ENCODE data around the gene FAM229A. TPM values are rescaled to one million over a fixed set of nuclear protein-coding genes. Genes with fewer than 3 reads are reported as not detected.

The FAM229A gene
- total RNA-seq, 1 experiment from 2014 or later = 3.1 TPM

DNA sequence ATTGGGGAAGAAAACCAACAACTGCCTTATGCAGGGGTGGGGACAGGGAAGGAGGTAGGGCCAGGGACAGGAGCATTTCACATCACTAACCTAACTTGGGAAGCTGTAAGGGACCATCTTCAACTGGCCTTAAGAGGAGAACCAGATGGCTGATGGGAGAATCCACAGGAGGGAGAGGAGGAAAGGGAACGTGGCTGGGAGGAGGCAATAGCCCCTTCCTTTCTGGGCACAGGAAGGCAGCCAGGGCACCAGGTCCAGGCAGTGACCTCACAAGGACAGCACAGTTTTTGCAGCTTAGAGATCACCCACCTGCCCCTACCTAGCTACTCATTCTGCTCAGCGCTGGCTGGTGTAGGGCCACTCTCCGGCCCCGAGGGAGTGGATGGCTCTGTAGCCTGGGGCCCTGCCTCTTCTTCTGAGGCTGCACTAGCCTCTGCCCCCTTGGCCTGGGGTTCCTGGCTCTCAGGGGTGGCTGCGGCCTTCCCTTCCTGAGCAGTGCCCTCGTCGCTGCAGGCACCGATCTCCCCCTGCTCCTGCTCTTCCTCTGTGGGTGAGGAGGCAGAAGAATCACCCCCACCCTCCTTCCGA is 27.9 kb downstream of the FAM229A start:
- peak overlapping the region; percentile 89 for H3K27ac ChIP-seq (ENCODE audit: low read length)
- peak overlapping the region; percentile 99 for H3K4me2 ChIP-seq (ENCODE audit: low read depth, low read length, poor library complexity, severe bottlenecking)
- H3K27me3 ChIP-seq (ENCODE audit: low read length) = no peaks in the 10 kb centered on the region
- H4K20me1 ChIP-seq (ENCODE audit: insufficient read depth, low read depth, low read length) = peaks cover 19% of the 10 kb centered on the region
- H3K9ac ChIP-seq (ENCODE audit: low read length) = peak overlapping the region; percentile 93
- H2AFZ ChIP-seq (ENCODE audit: low read length) = no peak overlapping the region
- H3K4me3 ChIP-seq (ENCODE audit: low read length) = peak overlapping the region; percentile 98
- no peaks in the 10 kb centered on the region for H3K9me2 ChIP-seq (replicated peaks; ENCODE audit: insufficient read depth, low read length)
- peaks cover 16% of the 10 kb centered on the region for H3K79me2 ChIP-seq (ENCODE audit: low read length)
- peaks cover 56% of the 10 kb centered on the region for H3K4me1 ChIP-seq (ENCODE audit: low read length)
- peaks cover 36% of the 10 kb centered on the region for H3K36me3 ChIP-seq (ENCODE audit: insufficient read depth, low read length)
- DNase-seq = peak; percentile 65
- no peaks in the 10 kb centered on the region for H3K9me3 ChIP-seq (ENCODE audit: low read length)

DNA sequence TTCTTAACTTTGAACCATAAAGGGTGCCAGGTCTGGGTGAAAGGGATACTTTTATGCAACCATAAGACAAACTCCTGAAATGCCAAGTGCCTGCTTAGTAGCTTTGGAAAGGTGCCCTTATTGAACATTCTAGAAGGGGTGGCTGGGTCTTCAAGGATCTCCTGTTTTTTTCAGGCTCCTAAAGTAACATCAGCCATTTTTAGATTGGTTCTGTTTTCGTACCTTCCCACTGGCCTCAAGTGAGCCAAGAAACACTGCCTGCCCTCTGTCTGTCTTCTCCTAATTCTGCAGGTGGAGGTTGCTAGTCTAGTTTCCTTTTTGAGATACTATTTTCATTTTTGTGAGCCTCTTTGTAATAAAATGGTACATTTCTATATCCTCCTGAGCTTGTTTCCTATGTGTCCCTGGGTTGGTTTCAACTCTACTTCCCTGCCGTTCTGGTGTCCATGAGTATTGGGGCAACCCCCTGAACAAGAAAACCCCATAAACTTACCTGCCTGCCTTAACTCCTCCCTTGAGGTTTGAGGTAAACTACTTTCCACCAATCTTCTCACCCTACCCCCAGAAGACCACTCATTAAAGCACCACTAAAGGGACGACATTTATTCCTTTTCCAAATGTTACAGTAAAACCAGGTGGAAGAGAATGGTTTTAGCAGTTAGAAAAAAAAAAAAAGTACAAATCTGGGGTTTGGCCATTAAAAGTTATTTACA is 28.9 kb downstream of the FAM229A start:
- no peaks in the 10 kb centered on the region for H3K27me3 ChIP-seq (ENCODE audit: low read length)
- peaks cover 46% of the 10 kb centered on the region for H3K4me1 ChIP-seq (ENCODE audit: low read length)
- peak overlapping the region; percentile 93; the same call in 1 of the 2 replicates for H3K9ac ChIP-seq (ENCODE audit: low read length)
- H3K36me3 ChIP-seq (ENCODE audit: insufficient read depth, low read length) = peaks cover 37% of the 10 kb centered on the region
- peaks cover 16% of the 10 kb centered on the region for H3K79me2 ChIP-seq (ENCODE audit: low read length)
- H3K27ac ChIP-seq (ENCODE audit: low read length) = peak overlapping the region; percentile 89
- H3K4me3 ChIP-seq (ENCODE audit: low read length) = peak overlapping the region; percentile 98
- H3K9me3 ChIP-seq (ENCODE audit: low read length) = no peaks in the 10 kb centered on the region
- peak overlapping the region; percentile 99 for H3K4me2 ChIP-seq (ENCODE audit: low read depth, low read length, poor library complexity, severe bottlenecking)
- no peak overlapping the region for H2AFZ ChIP-seq (ENCODE audit: low read length)
- DNase-seq = peak; percentile 55
- H3K9me2 ChIP-seq (replicated peaks; ENCODE audit: insufficient read depth, low read length) = no peaks in the 10 kb centered on the region
- peaks cover 19% of the 10 kb centered on the region for H4K20me1 ChIP-seq (ENCODE audit: insufficient read depth, low read depth, low read length)

DNA sequence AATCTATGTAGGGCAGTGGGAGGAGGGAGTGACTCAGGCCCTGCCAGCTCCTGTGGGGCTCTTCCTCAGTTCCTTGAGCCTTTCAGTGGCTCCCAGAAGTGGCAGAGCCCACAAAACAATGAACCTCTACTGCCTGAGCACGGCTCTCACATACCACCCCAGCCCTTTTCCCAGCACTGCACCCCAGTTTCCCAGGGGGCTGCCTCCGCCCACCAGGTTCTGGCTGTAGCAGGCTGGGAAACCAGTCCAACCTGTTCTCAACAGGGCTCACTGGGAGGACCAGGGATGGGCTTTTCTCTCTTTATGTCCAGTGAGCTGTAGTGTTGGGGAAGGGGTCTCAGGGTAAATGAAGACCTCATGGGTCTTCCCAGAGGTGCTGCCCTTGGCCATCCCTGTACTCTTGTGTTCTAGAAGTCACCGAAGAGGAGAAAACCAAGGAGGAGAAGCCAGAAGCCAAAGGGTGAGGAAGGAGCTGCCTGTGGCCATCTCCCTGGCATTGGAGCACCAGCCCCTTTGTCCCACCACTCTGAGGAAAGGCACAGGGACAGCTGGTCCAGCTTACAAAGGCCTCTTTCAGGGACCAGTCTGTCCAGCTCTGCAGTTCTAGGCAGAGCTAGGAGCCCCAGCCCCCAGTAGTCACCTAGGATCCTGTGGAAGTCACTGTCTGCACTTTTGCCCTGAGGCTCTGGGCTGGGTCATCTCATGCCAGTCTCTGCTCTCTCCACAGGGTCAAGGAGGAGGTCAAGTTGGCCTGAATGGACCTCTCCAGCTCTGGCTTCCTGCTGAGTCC is 29.8 kb downstream of the FAM229A start:
- Histone ChIP-seq H3K27ac (ENCODE audit: low read length) (peak overlapping the region; percentile 89), H3K79me2 (ENCODE audit: low read length) (peaks cover 16% of the 10 kb centered on the region), H3K27me3 (ENCODE audit: low read length) (no peaks in the 10 kb centered on the region), H4K20me1 (ENCODE audit: insufficient read depth, low read depth, low read length) (peaks cover 22% of the 10 kb centered on the region), H3K4me1 (ENCODE audit: low read length) (peaks cover 37% of the 10 kb centered on the region), H3K36me3 (ENCODE audit: insufficient read depth, low read length) (peaks cover 43% of the 10 kb centered on the region), H3K4me3 (ENCODE audit: low read length) (no peak overlapping the region), H2AFZ (ENCODE audit: low read length) (no peak overlapping the region), H3K9me2 (replicated peaks; ENCODE audit: insufficient read depth, low read length) (no peaks in the 10 kb centered on the region), H3K9ac (ENCODE audit: low read length) (no peak overlapping the region), H3K4me2 (ENCODE audit: low read depth, low read length, poor library complexity, severe bottlenecking) (no peak overlapping the region), H3K9me3 (ENCODE audit: low read length) (no peaks in the 10 kb centered on the region)
- peak; percentile 55 for DNase-seq

DNA sequence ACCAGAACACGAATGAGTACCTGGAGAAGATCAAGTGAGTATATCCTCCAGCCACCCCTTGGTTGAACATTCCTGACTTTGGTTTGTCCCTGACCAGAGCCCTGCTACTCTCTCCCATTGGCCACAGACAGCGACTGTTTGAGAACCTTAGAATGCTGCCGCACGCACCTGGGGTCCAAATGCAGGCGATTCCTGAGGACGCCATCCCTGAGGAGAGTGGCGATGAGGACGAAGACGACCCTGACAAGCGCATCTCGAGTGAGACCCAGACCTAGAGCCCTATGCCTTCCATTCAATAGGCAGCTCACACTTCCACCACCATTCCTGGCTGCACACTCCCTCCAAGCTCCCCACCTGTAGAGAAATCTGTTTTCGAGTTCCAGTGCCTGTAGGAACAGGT is 30.7 kb downstream of the FAM229A start:
- Histone ChIP-seq H3K4me1 (ENCODE audit: low read length) (peaks cover 28% of the 10 kb centered on the region), H2AFZ (ENCODE audit: low read length) (no peak overlapping the region), H3K36me3 (ENCODE audit: insufficient read depth, low read length) (peaks cover 48% of the 10 kb centered on the region), H3K79me2 (ENCODE audit: low read length) (peaks cover 16% of the 10 kb centered on the region), H3K9me2 (replicated peaks; ENCODE audit: insufficient read depth, low read length) (no peaks in the 10 kb centered on the region), H4K20me1 (ENCODE audit: insufficient read depth, low read depth, low read length) (peaks cover 23% of the 10 kb centered on the region), H3K27ac (ENCODE audit: low read length) (no peak overlapping the region), H3K27me3 (ENCODE audit: low read length) (no peaks in the 10 kb centered on the region), H3K9me3 (ENCODE audit: low read length) (no peaks in the 10 kb centered on the region), H3K4me2 (ENCODE audit: low read depth, low read length, poor library complexity, severe bottlenecking) (no peak overlapping the region), H3K4me3 (ENCODE audit: low read length) (no peak overlapping the region), H3K9ac (ENCODE audit: low read length) (no peak overlapping the region)
- DNase-seq = no peak

DNA sequence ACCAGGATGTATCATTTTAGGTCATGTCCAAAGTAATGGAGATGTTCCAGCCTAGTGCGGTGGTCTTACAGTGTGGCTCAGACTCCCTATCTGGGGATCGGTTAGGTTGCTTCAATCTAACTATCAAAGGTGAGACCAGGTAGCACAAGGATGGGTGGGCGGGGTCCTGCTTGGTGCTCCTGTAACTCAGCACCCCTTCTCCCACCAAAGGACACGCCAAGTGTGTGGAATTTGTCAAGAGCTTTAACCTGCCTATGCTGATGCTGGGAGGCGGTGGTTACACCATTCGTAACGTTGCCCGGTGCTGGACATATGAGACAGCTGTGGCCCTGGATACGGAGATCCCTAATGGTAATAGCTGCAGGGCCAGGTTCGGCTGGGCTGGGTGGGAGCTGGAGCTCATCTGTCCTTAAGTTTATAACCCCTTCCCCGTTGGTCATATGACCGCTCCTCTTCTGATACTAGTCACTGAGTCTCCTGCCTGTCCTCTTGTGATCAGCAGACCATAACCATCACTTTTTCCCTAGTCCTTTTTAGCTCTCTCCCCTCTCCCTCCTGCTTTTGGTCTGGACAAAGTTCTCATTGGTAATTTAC is 31.6 kb downstream of the FAM229A start:
- H3K4me3 ChIP-seq (ENCODE audit: low read length) = no peak overlapping the region
- DNase-seq = no peak
- no peak overlapping the region for H3K27ac ChIP-seq (ENCODE audit: low read length)
- no peak overlapping the region for H2AFZ ChIP-seq (ENCODE audit: low read length)
- no peak overlapping the region for H3K9ac ChIP-seq (ENCODE audit: low read length)
- peaks cover 48% of the 10 kb centered on the region for H3K36me3 ChIP-seq (ENCODE audit: insufficient read depth, low read length)
- H3K4me1 ChIP-seq (ENCODE audit: low read length) = peaks cover 24% of the 10 kb centered on the region
- H3K79me2 ChIP-seq (ENCODE audit: low read length) = peaks cover 16% of the 10 kb centered on the region
- no peaks in the 10 kb centered on the region for H3K27me3 ChIP-seq (ENCODE audit: low read length)
- H3K9me3 ChIP-seq (ENCODE audit: low read length) = no peaks in the 10 kb centered on the region
- H3K9me2 ChIP-seq (replicated peaks; ENCODE audit: insufficient read depth, low read length) = no peaks in the 10 kb centered on the region
- no peak overlapping the region for H3K4me2 ChIP-seq (ENCODE audit: low read depth, low read length, poor library complexity, severe bottlenecking)
- peaks cover 23% of the 10 kb centered on the region for H4K20me1 ChIP-seq (ENCODE audit: insufficient read depth, low read depth, low read length)

DNA sequence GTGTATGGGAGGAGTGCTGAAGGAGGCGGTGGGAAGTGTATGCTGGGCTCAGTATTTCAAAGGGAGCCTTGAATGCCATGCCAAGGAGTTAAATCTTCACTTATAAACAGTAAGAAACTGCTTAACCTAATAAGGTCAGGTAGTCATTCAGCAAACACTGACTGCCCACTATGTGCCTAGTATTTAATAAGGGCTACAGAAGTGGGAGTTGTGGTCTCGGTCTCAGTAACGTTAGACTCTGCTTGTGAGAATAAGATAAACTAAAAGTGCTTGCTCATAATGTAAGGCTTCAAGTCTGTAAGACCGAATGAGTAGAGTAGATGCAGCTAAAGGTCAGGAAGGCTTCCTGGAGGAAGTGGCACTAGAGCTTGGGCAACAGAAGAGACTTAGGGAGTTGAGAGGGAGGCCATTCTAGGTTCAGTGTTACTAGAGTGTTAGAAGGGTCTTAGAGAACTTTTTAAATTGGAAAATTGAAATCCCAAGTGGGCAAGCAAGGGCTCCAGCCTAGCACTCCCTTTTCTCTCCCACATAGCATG is 32.3 kb downstream of the FAM229A start:
- Histone ChIP-seq H3K9me2 (replicated peaks; ENCODE audit: insufficient read depth, low read length) (no peaks in the 10 kb centered on the region), H3K9ac (ENCODE audit: low read length) (no peak overlapping the region), H3K4me2 (ENCODE audit: low read depth, low read length, poor library complexity, severe bottlenecking) (no peak overlapping the region), H4K20me1 (ENCODE audit: insufficient read depth, low read depth, low read length) (peaks cover 22% of the 10 kb centered on the region), H3K27ac (ENCODE audit: low read length) (no peak overlapping the region), H3K79me2 (ENCODE audit: low read length) (peaks cover 12% of the 10 kb centered on the region), H3K4me1 (ENCODE audit: low read length) (peaks cover 23% of the 10 kb centered on the region), H2AFZ (ENCODE audit: low read length) (no peak overlapping the region), H3K36me3 (ENCODE audit: insufficient read depth, low read length) (peaks cover 51% of the 10 kb centered on the region), H3K27me3 (ENCODE audit: low read length) (no peaks in the 10 kb centered on the region), H3K9me3 (ENCODE audit: low read length) (no peaks in the 10 kb centered on the region), H3K4me3 (ENCODE audit: low read length) (no peak overlapping the region)
- DNase-seq = no peak

DNA sequence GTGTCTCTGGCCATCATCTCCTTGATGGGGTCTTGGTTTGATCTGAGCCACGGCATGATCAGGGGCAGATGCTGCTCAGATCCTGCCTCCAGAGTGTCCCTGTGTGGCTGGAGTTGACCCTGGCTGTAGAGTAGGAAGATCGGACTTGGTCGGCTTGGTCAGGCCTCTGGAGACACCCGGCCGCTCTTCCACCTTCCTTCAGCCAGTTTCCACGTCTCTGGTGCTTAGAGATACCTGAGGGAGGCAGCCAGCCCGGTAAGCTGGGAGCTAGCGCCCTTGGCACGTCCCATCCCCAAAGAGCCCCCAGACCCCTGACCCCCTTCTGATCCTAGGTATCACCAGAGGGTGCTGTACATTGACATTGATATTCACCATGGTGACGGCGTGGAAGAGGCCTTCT is 35.1 kb downstream of the FAM229A start:
- no peaks in the 10 kb centered on the region for H3K27me3 ChIP-seq (ENCODE audit: low read length)
- H3K9me3 ChIP-seq (ENCODE audit: low read length) = no peaks in the 10 kb centered on the region
- H3K4me3 ChIP-seq (ENCODE audit: low read length) = no peak overlapping the region
- peaks cover 12% of the 10 kb centered on the region for H3K4me1 ChIP-seq (ENCODE audit: low read length)
- no peak overlapping the region for H3K27ac ChIP-seq (ENCODE audit: low read length)
- no peak overlapping the region for H3K9ac ChIP-seq (ENCODE audit: low read length)
- H3K9me2 ChIP-seq (replicated peaks; ENCODE audit: insufficient read depth, low read length) = no peaks in the 10 kb centered on the region
- H3K36me3 ChIP-seq (ENCODE audit: insufficient read depth, low read length) = peaks cover 49% of the 10 kb centered on the region
- H4K20me1 ChIP-seq (ENCODE audit: insufficient read depth, low read depth, low read length) = peaks cover 9% of the 10 kb centered on the region; the same call in 1 of the 2 replicates
- DNase-seq = no peak
- H3K4me2 ChIP-seq (ENCODE audit: low read depth, low read length, poor library complexity, severe bottlenecking) = no peak overlapping the region
- H3K79me2 ChIP-seq (ENCODE audit: low read length) = peaks cover 10% of the 10 kb centered on the region; the same call in 1 of the 2 replicates
- H2AFZ ChIP-seq (ENCODE audit: low read length) = no peak overlapping the region
